Dendritic cell treated with granulocyte-macrophage colony-stimulating factor and Interleukin-4, amounts not matched to agents 40 ng/mL and 50 ng/mL, for 4 days (primary cell): Measurements from ENCODE around the gene CHTF8.
A peak's percentile ranks its signal among the peaks of the same experiment; 100 is the strongest.

Experiments
- H3K27ac Mint-ChIP-seq: one replicate; pipeline ENCODE4 v1.8.0; 2022; ENCODE audit warnings: mild to moderate bottlenecking, mixed read lengths
- H3K27me3 Mint-ChIP-seq: one replicate; pipeline ENCODE4 v1.8.0; 2022; ENCODE audit warnings: mild to moderate bottlenecking, mixed read lengths
- H3K36me3 Mint-ChIP-seq: one replicate; pipeline ENCODE4 v1.8.0; 2022; ENCODE audit warnings: low read depth, mixed read lengths
- H3K4me1 Mint-ChIP-seq: one replicate; pipeline ENCODE4 v1.8.0; 2022; ENCODE audit warnings: low read depth, mixed read lengths
- H3K4me3 Mint-ChIP-seq: one replicate; pipeline ENCODE4 v1.8.0; 2022; ENCODE audit warnings: mild to moderate bottlenecking, moderate library complexity, mixed read lengths
- H3K9me3 Mint-ChIP-seq: one replicate; pipeline ENCODE4 v1.8.0; 2022; ENCODE audit warnings: mixed read lengths
- intact Hi-C: fragments of 100-400 bp; cut with micrococcal nuclease; formaldehyde crosslinking; loops from one replicate; pipeline ENCODE4 v1.15.0; 2022

The CHTF8 gene, protein sequence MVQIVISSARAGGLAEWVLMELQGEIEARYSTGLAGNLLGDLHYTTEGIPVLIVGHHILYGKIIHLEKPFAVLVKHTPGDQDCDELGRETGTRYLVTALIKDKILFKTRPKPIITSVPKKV

DNA sequence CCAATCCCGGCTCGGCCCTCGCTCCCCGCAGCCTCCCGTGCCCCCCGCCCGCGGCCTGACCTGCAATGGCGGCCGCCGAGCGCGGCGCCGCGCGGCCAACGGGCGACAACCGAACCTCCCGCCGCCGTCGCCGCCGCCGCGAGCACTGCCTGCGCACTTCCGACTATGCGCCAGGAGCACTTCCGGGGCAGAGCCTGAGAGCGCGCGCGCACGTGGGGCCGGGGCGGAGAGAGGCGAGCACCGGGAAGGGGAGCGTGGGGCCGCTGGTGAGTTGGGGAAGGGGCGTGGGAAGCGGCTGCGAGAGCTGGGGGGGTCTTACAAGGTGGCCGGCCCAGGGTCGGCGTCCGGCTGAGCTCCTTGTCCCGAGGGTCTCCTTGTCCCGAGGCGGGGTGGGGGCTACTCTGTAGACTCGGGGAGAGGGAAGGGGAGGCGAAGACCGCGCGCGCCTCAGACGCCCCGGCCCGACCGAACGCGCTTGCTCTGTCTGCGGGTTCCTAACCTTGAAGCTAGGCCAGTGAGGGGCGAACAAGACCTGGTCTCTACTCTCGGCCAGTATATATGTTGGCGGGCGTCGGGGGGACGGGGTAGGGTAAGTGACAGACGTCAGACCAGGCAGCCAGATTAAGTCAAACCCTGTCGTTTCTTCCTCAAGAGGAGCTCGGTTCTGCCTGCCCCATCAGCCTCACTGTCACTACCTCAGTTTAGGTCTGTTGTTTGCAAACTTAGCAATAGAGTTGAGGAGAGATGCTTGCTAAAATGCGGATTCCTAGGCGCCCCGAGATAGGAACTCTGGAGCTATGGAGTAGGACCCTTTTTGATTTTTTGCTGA, at the start of gene CHTF8, which contains the start of gene UTP4:
Gene CHTF8 (minus strand): TSS at position 165 of the 829 bp plus-strand sequence. CDS start 11,130 bp downstream, outside the sequence.
Gene UTP4 (plus strand): TSS at position 226 of the 829 bp plus-strand sequence. CDS start 811 bp downstream, outside the sequence.
- Mint-ChIP-seq H3K36me3 (peaks cover 60% of the 10 kb centered on the region), H3K4me1 (peaks cover 47% of the 10 kb centered on the region), H3K27ac (peak within 1 kb of the TSS; percentile 88), H3K4me3 (peak within 1 kb of the TSS; percentile 84), H3K9me3 (no peaks in the 10 kb centered on the region), H3K27me3 (no peaks in the 10 kb centered on the region)
- intact Hi-C loops: loop anchor here (2.0 kb wide), 1 partner anchor 178 kb away; the partner anchor contains the start of gene VPS4A

- H3K9me3 Mint-ChIP-seq: no peaks in the 10 kb centered on the region
- no peak overlapping the region for H3K4me3 Mint-ChIP-seq
- no peaks in the 10 kb centered on the region for H3K36me3 Mint-ChIP-seq
- intact Hi-C loops: no loop called here
- H3K4me1 Mint-ChIP-seq: peaks cover 13% of the 10 kb centered on the region
- peak overlapping the region; percentile 64 for H3K27ac Mint-ChIP-seq
- peaks cover 28% of the 10 kb centered on the region for H3K27me3 Mint-ChIP-seq
These were observed 47.6 kb upstream of the CHTF8 start for GRCh38 chr16:69180011-69180338.

DNA sequence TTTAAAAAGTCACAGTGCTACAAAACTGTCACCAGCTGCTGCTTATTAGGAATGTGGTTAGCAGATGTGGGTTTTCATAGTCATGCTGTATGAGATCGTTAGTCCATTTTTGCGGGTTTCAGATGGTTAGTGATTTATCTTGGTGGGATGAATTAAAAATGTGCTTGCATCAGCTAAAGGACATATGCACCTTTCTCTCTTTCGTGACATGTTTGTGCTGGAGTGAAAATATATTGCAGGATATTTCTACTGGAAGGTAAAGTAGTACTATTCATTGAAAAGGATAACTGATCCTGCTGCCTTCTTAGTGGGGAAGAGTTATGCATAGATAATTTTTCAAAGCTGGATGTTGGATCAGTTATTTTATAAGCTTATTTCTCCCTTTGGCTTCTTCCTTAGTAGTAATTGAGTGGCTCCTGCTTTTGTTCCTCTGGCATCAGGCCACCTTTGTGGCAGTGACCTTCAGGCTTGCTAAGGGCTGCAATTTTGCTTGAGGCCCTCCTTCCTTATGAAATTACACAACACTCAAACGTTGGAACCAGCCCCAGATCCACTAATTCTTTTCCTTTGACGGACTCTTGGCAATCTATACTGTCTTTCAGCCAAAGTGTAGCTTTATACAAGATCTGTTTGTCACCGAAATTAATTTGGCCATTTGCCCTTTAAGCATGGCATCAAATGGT, 47.1 kb upstream of the CHTF8 start:
- no peaks in the 10 kb centered on the region for H3K9me3 Mint-ChIP-seq
- peak overlapping the region; percentile 64 for H3K27ac Mint-ChIP-seq
- peaks cover 13% of the 10 kb centered on the region for H3K4me1 Mint-ChIP-seq
- H3K4me3 Mint-ChIP-seq: no peak overlapping the region
- peaks cover 23% of the 10 kb centered on the region for H3K27me3 Mint-ChIP-seq
- H3K36me3 Mint-ChIP-seq: no peaks in the 10 kb centered on the region
- intact Hi-C loops: no loop called here

GRCh38 chr16:69176033-69176800, 43.8 kb upstream of the CHTF8 start:
- Mint-ChIP-seq H3K9me3 (no peaks in the 10 kb centered on the region), H3K27ac (no peak overlapping the region), H3K27me3 (peaks cover 7% of the 10 kb centered on the region), H3K4me1 (peaks cover 42% of the 10 kb centered on the region), H3K4me3 (no peak overlapping the region), H3K36me3 (no peaks in the 10 kb centered on the region)
- intact Hi-C loops: no loop called here

- Mint-ChIP-seq H3K27me3 (peaks cover 3% of the 10 kb centered on the region), H3K4me3 (no peak overlapping the region), H3K4me1 (peaks cover 43% of the 10 kb centered on the region), H3K27ac (peak overlapping the region; percentile 80), H3K9me3 (no peaks in the 10 kb centered on the region), H3K36me3 (peaks cover 37% of the 10 kb centered on the region)
- intact Hi-C loops: loop anchor here (2.0 kb wide), 1 partner anchor 15 kb away; the partner anchor contains the start of gene SNTB2
These were observed 39.1 kb upstream of the CHTF8 start for GRCh38 chr16:69171325-69172084.

GRCh38 chr16:69169607-69170352, 37.4 kb upstream of the CHTF8 start:
- Mint-ChIP-seq H3K4me3 (no peak overlapping the region), H3K9me3 (no peaks in the 10 kb centered on the region), H3K4me1 (peaks cover 51% of the 10 kb centered on the region), H3K27me3 (peaks cover 3% of the 10 kb centered on the region), H3K36me3 (peaks cover 54% of the 10 kb centered on the region), H3K27ac (peak overlapping the region; percentile 10)
- intact Hi-C loops: loop anchor here (2.0 kb wide), 1 partner anchor 17 kb away; the partner anchor contains the start of gene SNTB2

GRCh38 chr16:69169051-69169450, 36.7 kb upstream of the CHTF8 start:
- Mint-ChIP-seq H3K27ac (no peak overlapping the region), H3K4me3 (no peak overlapping the region), H3K27me3 (peaks cover 3% of the 10 kb centered on the region), H3K4me1 (peaks cover 50% of the 10 kb centered on the region), H3K9me3 (no peaks in the 10 kb centered on the region), H3K36me3 (peaks cover 59% of the 10 kb centered on the region)
- intact Hi-C loops: no loop called here

DNA sequence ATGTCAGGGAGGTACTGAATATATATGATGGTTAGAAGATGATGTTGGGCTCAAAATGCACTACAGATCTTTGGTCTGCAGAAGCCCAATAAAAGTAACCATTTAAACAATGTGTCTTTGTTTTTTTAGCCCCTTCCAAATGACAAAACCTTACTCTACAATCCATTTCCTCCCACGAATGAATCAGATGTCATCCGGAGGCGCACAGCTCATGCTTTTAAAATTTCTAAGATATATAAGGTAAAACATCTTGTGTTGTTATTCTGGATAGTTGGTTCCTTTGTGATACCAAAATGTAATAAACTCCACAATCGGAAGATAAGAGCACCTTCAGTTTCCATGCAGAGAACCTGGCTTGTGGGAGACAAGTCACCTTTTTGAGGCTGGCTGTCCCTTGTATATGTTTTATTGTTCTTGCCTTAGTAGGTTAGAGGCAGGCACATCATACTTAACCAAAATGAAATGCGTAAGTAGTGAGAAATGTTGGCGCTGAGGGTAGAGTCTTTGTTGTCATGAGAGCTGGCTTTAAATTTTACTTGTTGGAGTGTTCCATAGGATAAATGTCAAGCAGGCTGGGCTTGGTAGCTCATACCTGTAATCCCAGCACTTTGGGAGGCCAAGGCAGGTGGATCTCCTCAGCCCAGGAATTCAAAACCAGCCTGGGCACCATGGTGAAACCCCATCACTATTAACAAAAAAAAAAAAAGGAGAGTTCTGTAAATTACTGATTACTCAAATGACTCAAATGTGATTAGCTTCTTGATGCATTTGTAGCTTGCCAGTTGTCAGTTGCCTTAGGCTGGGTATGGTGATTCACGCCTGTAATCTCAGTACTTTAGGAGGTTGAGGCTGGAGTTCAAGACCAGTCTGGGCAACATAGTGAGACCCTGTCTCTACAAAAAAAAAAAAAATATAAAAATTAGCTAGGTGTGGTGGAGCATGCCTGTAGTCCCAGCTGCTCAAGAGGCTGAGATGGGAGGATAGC, 34.9 kb upstream of the CHTF8 start:
- H3K27ac Mint-ChIP-seq: no peak overlapping the region
- intact Hi-C loops: no loop called here
- peaks cover 78% of the 10 kb centered on the region for H3K36me3 Mint-ChIP-seq
- H3K27me3 Mint-ChIP-seq: peaks cover 3% of the 10 kb centered on the region
- peaks cover 32% of the 10 kb centered on the region for H3K4me1 Mint-ChIP-seq
- no peaks in the 10 kb centered on the region for H3K9me3 Mint-ChIP-seq
- H3K4me3 Mint-ChIP-seq: no peak overlapping the region

DNA sequence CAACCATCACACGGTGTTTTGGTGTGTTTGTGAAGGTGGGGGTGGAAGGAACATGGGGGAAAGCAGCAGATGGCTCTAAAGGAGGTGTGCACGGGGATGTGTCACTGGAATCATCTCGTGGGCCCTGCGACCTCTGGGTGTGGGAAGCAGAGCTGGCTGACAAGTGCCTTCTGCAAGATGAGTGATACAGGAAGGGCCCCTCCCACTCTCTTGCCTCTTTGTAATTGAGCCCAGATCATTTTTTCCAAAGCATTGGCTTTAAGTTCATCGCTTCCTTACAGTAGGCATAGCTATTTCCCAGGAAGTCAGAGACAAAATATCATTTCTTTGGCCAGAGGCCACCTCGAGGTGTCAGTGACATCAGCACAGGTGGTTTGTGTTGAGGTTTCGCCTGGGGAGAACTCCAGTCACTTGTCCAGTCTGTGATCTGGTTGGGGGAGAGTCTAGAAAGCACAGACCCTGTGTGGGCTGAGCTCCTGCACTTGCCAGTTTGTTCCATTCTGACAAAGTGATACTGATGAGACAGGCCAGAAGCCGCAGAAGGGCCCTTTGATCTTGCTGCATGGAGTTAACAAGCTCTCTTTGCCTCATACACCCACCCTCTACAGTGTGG, 33.9 kb upstream of the CHTF8 start:
- no peaks in the 10 kb centered on the region for H3K9me3 Mint-ChIP-seq
- H3K4me1 Mint-ChIP-seq: peaks cover 23% of the 10 kb centered on the region
- H3K4me3 Mint-ChIP-seq: no peak overlapping the region
- intact Hi-C loops: no loop called here
- H3K27me3 Mint-ChIP-seq: peaks cover 3% of the 10 kb centered on the region
- H3K27ac Mint-ChIP-seq: peak overlapping the region; percentile 8
- H3K36me3 Mint-ChIP-seq: peaks cover 87% of the 10 kb centered on the region

DNA sequence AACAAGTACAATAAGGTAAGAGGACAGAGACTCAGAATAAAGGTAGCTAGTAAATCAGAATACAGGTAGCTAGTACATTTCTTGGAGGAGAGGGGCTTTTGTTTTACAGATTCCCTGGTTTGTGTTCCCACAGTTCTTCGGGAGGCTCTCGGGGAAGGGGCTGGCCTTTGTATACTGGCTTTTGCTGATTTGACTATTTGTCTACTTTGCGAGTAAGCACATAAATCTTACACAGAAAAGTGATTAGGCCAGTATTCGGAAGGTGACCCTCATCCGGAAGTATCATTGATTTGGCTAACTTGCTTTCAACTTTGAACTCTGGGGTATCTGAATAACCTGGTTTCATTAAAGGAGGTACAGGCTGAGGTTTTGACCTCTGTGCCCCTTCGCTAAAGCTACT, 33.2 kb upstream of the CHTF8 start:
- no peak overlapping the region for H3K4me3 Mint-ChIP-seq
- no peak overlapping the region for H3K27ac Mint-ChIP-seq
- intact Hi-C loops: no loop called here
- H3K27me3 Mint-ChIP-seq: peaks cover 3% of the 10 kb centered on the region
- H3K4me1 Mint-ChIP-seq: peaks cover 15% of the 10 kb centered on the region
- H3K9me3 Mint-ChIP-seq: no peaks in the 10 kb centered on the region
- H3K36me3 Mint-ChIP-seq: peaks cover 94% of the 10 kb centered on the region

GRCh38 chr16:69160192-69160591, 27.8 kb upstream of the CHTF8 start:
- no peaks in the 10 kb centered on the region for H3K27me3 Mint-ChIP-seq
- peaks cover 96% of the 10 kb centered on the region for H3K36me3 Mint-ChIP-seq
- no peak overlapping the region for H3K4me3 Mint-ChIP-seq
- H3K4me1 Mint-ChIP-seq: peaks cover 5% of the 10 kb centered on the region
- no peaks in the 10 kb centered on the region for H3K9me3 Mint-ChIP-seq
- no peak overlapping the region for H3K27ac Mint-ChIP-seq
- intact Hi-C loops: no loop called here
